AG10803 (cell line): ENCODE results near the gene RBM8A.

Experiments
- DNase-seq: peaks from one replicate; pipeline ENCODE4 v3.0.0; 2010; ENCODE audit warnings: low read depth
- H3K4me3 ChIP-seq: 2 replicates; pipeline ENCODE4 v1.5.1; 2011; ENCODE audit warnings: mild to moderate bottlenecking, low read length, control low read depth
- CTCF ChIP-seq: conservative IDR thresholded peaks from 2 replicates; pipeline ENCODE4 v1.5.1; 2011; ENCODE audit warnings: mild to moderate bottlenecking, low read length, control low read depth, inconsistent platforms

Gene RBM8A

GRCh38 chr1:145878724-145879123 lies 48.6 kb downstream of the RBM8A start:
- H3K4me3 ChIP-seq, result no peak overlapping the region
- DNase-seq, result no peak
- no peak for TF ChIP-seq CTCF

GRCh38 chr1:145877923-145878486 lies 49.3 kb downstream of the RBM8A start:
- H3K4me3 ChIP-seq, result no peak overlapping the region
- no peak for TF ChIP-seq CTCF
- DNase-seq, result no peak

GRCh38 chr1:145874646-145875045 lies 52.6 kb downstream of the RBM8A start:
- no peak for DNase-seq
- no peak overlapping the region for H3K4me3 ChIP-seq
- TF ChIP-seq CTCF, result no peak

DNA sequence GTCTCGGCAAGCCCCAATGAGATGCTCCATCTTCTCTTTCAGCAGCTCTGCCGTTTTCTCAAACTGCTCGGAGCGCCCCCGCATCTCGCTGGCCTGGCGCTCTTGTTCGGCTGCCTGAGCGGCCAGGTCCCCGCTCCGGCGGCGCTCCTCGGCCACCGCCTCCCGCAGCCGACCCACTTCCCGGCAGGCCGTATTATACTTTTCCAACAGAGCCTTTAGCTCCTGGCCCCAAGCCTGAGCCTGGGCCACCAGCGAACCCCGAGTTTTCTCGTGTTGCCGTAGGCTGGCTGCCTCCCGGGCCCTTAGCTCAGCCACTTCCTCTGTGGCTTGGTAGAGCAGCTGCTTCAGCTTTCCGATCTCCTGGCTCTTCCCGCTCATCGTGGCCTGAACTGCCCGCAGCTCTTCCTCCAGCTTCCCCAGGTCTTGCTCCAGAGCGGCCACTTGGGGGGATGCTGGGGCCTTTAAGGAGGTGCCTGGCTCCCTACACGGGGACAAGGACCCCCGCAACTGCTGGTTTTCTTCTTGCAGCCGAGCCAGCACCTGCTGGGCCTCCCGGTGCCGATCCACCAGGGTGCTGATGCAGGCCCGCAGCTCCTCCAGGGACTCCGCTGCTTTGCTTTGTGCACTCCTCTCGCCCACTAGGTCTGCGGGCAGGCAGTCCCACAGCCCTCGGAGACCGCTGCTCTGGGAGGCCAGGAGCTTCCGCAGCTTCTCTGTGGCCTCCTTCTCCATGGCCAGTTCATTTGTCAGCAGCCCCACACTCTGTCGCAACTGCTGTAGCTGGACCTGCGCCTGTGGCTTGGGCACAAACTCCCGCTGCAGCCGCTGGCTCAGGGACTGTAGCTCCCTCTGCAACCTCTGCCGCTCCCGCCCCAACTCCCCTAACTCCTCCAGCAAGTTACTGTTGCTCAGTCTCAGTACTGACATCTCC lies 55.0 kb downstream of the RBM8A start:
- TF ChIP-seq CTCF, result no peak; the same call in 1 of the 2 replicates

More for the DNA sequence above, 55.0 kb downstream of the RBM8A start:
- peak; percentile 55 for DNase-seq
- H3K4me3 ChIP-seq, result peak overlapping the region; percentile 61
